HCT116 (cell line): Measurements from ENCODE around the gene NUDT16. TPM values are rescaled to one million over a fixed set of nuclear protein-coding genes. Genes with fewer than 3 reads are reported as not detected.

Experiments used
- ATAC-seq: fragments of 200-7000 bp; cut with Tn5 transposase; 2 replicates; pipeline ENCODE4 v1.9.1; 2020; ENCODE audit warnings: mild to moderate bottlenecking, moderate library complexity
- BruUV-seq: library from RNA; stranded (reverse); fragments of 400-500 nt; replicated peaks from 2 replicates; lab custom pipeline; 2021; lab: Mats Ljungman, UMichigan
- CTCF ChIA-PET: fragments of 300-600 bp; sonication (Branson Sonifier 250); formaldehyde crosslinking; loops from one replicate; lab custom pipeline; 2021; ENCODE audit warnings: antibody characterized with exemption; lab: Charles Lee
- POLR2A ChIA-PET: fragments of 300-600, 350-600 bp; sonication (Branson Sonifier 250); formaldehyde crosslinking; loops from one replicate; lab custom pipeline; 2021; ENCODE audit warnings: antibody characterized with exemption; lab: Charles Lee
- RAD21 ChIA-PET, 2 experiments: fragments of 300-600 bp; sonication (Branson Sonifier 250); formaldehyde crosslinking; loops; one replicate each; lab custom pipeline; 2023; ENCODE audit warnings: low total read pairs in 2 of 2; ENCODE audit not compliant: uncharacterized antibody in 2 of 2, unreplicated experiment in 2 of 2, low non-redundant PET in 1 of 2; lab: Charles Lee
- DNase-seq: peaks from one replicate; pipeline ENCODE4 v3.0.0-alpha.2; 2010; ENCODE audit warnings: low read depth, low spot score
- H2AFZ ChIP-seq: fragments of 200-600 bp; shearing (Covaris generic), sonication (generic); 2 replicates; pipeline ENCODE4 v1.6.1; 2017; ENCODE audit warnings: low read depth, mixed run types, mixed read lengths, antibody characterized with exemption, low read length; ENCODE audit not compliant: poor library complexity, severe bottlenecking
- H3K27ac ChIP-seq: 2 replicates; pipeline ENCODE4 v1.5.1; 2012; ENCODE audit warnings: low read depth, low read length
- H3K27me3 ChIP-seq: fragments of 200-600 bp; sonication (generic); 2 replicates; pipeline ENCODE4 v1.6.1; 2016; ENCODE audit warnings: mixed run types, low read length, mixed read lengths; ENCODE audit not compliant: insufficient read depth
- H3K36me3 ChIP-seq, 2 experiments: fragments of 200-500 bp in 1 of 2; fragments of 200-600 bp in 1 of 2; sonication (Bioruptor generic) in 1 of 2; sonication (generic) in 1 of 2; 2 replicates each; pipeline versions ENCODE4 v1.5.1 to v1.6.1; 2014 to 2016; ENCODE audit warnings: low read length in 2 of 2, inconsistent platforms in 1 of 2, mixed read lengths in 1 of 2, mixed run types in 1 of 2; ENCODE audit not compliant: insufficient read depth in 2 of 2, control insufficient read depth in 1 of 2
- H3K4me1 ChIP-seq, 2 experiments: fragments of 200-600 bp in 1 of 2; sonication (generic) in 1 of 2; 2 replicates each; pipeline versions ENCODE4 v1.5.1 to v1.6.1; 2012 to 2017; ENCODE audit warnings: low read length in 2 of 2, inconsistent platforms in 1 of 2, mild to moderate bottlenecking in 1 of 2, mixed read lengths in 1 of 2, mixed run types in 1 of 2, moderate library complexity in 1 of 2; ENCODE audit not compliant: insufficient read depth in 2 of 2, control insufficient read depth in 1 of 2
- H3K4me2 ChIP-seq: fragments of 200-600 bp; sonication (generic); 2 replicates; pipeline ENCODE4 v1.6.1; 2017; ENCODE audit warnings: mixed run types, low read length, mixed read lengths
- H3K4me3 ChIP-seq, 2 experiments: fragments of 200-600 bp in 1 of 2; sonication (generic) in 1 of 2; replicated peaks in 1 of 2; 2 replicates each; pipeline ENCODE4 v1.5.1; 2011 to 2016; ENCODE audit warnings: low read length in 2 of 2, control low read depth in 1 of 2, low read depth in 1 of 2, mild to moderate bottlenecking in 1 of 2, mixed read lengths in 1 of 2, mixed run types in 1 of 2
- H3K79me2 ChIP-seq: fragments of 200-600 bp; sonication (generic); 2 replicates; pipeline ENCODE4 v1.6.1; 2017; ENCODE audit warnings: mild to moderate bottlenecking, mixed run types, low read length, moderate library complexity, mixed read lengths; ENCODE audit not compliant: insufficient read depth
- H3K9ac ChIP-seq: fragments of 200-600 bp; sonication (generic); 2 replicates; pipeline ENCODE4 v1.6.1; 2016; ENCODE audit warnings: low read length, mixed read lengths
- H3K9me2 ChIP-seq: fragments of 200-600 bp; sonication (generic), shearing (Covaris generic); 2 replicates; pipeline ENCODE4 v1.6.1; 2017; ENCODE audit warnings: mixed run types, mild to moderate bottlenecking, moderate library complexity; ENCODE audit not compliant: insufficient read depth
- H3K9me3 ChIP-seq, 2 experiments: fragments of 200-500 bp in 1 of 2; fragments of 200-600 bp in 1 of 2; sonication (Bioruptor generic) in 1 of 2; sonication (generic) in 1 of 2; 2 replicates each; pipeline ENCODE4 v1.6.1; 2014 to 2017; ENCODE audit warnings: low read length in 2 of 2, mixed read lengths in 2 of 2, inconsistent platforms in 1 of 2, low read depth in 1 of 2, mild to moderate bottlenecking in 1 of 2, mixed run types in 1 of 2, moderate library complexity in 1 of 2; ENCODE audit not compliant: control insufficient read depth in 1 of 2, insufficient read depth in 1 of 2
- H4K20me1 ChIP-seq: fragments of 200-600 bp; sonication (generic), shearing (Covaris generic); 2 replicates; pipeline ENCODE4 v1.6.1; 2017; ENCODE audit warnings: mixed run types, mild to moderate bottlenecking, moderate library complexity; ENCODE audit not compliant: insufficient read depth
- CBX3 ChIP-seq: IDR thresholded peaks from 2 replicates; pipeline ENCODE4 v1.6.1; 2012; ENCODE audit warnings: low read depth
- CEBPB ChIP-seq: IDR thresholded peaks from 2 replicates; pipeline ENCODE4 v1.6.1; 2012; ENCODE audit warnings: low read depth
- EGR1 ChIP-seq: IDR thresholded peaks from 2 replicates; pipeline ENCODE4 v1.6.1; 2012; ENCODE audit warnings: low read depth
- EZH2 ChIP-seq: fragments of 200-600 bp; sonication (generic); IDR thresholded peaks from 2 replicates; pipeline ENCODE4 v1.6.1; 2017; ENCODE audit warnings: antibody characterized with exemption, mixed run types
- FOSL1 ChIP-seq: IDR thresholded peaks from 2 replicates; pipeline ENCODE4 v1.6.1; 2012; ENCODE audit warnings: low read depth
- JUND ChIP-seq: IDR thresholded peaks from 2 replicates; pipeline ENCODE4 v1.6.1; 2012
- POLR2A ChIP-seq: IDR thresholded peaks from 2 replicates; pipeline ENCODE4 v1.7.0; 2011; ENCODE audit warnings: borderline replicate concordance; ENCODE audit not compliant: insufficient read depth, insufficient read length; ENCODE audit errors: extremely low read depth
- POLR2AphosphoS5 ChIP-seq: IDR thresholded peaks from 2 replicates; pipeline ENCODE4 v1.6.1; 2011; ENCODE audit warnings: mild to moderate bottlenecking, low read depth, low read length, moderate library complexity
- RAD21 ChIP-seq: IDR thresholded peaks from 2 replicates; pipeline ENCODE4 v1.6.1; 2012; ENCODE audit warnings: low read depth, mild to moderate bottlenecking
- SIN3A ChIP-seq: IDR thresholded peaks from 2 replicates; pipeline ENCODE4 v1.6.1; 2012; ENCODE audit warnings: low read depth
- SRF ChIP-seq: IDR thresholded peaks from 2 replicates; pipeline ENCODE4 v1.6.1; 2012; ENCODE audit warnings: low read depth
- YY1 ChIP-seq: IDR thresholded peaks from 2 replicates; pipeline ENCODE4 v1.6.1; 2011; ENCODE audit warnings: low read length, low read depth, moderate library complexity, mild to moderate bottlenecking; ENCODE audit not compliant: insufficient replicate concordance; ENCODE audit errors: extremely low read depth
- ZNF274 ChIP-seq: fragments of 200-500 bp; sonication (Bioruptor generic); IDR thresholded peaks from 2 replicates; pipeline ENCODE4 v1.6.1; 2014; ENCODE audit warnings: mild to moderate bottlenecking, low read depth, low read length, inconsistent platforms
- intact Hi-C: fragments of 100-400 bp; cut with micrococcal nuclease; formaldehyde crosslinking; loops from 2 replicates; pipeline ENCODE4 v1.10.0; 2022
- total RNA-seq: library from RNA; stranded (reverse); gene quantifications from one replicate; pipeline ENCODE4 v1.2.1, GENCODE V29; 2021; ENCODE audit not compliant: unreplicated experiment
- TF ChIP-seq, protein P1 (sequence below), 3 experiments: fragments of 200-600 bp in 1 of 3; sonication (generic) in 1 of 3; IDR thresholded peaks in 2 of 3; conservative IDR thresholded peaks in 1 of 3; 2 replicates each; pipeline ENCODE4 v1.5.1; 2012 to 2017; ENCODE audit warnings: low read depth in 2 of 3, low read length in 2 of 3, antibody characterized with exemption in 1 of 3, borderline replicate concordance in 1 of 3, control low read depth in 1 of 3, mild to moderate bottlenecking in 1 of 3, mixed read lengths in 1 of 3, mixed run types in 1 of 3, moderate library complexity in 1 of 3; ENCODE audit not compliant: insufficient read depth in 1 of 3
- TF ChIP-seq, protein P2 (sequence below): IDR thresholded peaks from 2 replicates; pipeline ENCODE4 v1.6.1; 2011; ENCODE audit warnings: mild to moderate bottlenecking, low read length, moderate library complexity; ENCODE audit not compliant: insufficient replicate concordance; ENCODE audit errors: extremely low read depth

The NUDT16 gene
- total RNA-seq, 1 experiment from 2014 or later = 9.7 TPM

DNA sequence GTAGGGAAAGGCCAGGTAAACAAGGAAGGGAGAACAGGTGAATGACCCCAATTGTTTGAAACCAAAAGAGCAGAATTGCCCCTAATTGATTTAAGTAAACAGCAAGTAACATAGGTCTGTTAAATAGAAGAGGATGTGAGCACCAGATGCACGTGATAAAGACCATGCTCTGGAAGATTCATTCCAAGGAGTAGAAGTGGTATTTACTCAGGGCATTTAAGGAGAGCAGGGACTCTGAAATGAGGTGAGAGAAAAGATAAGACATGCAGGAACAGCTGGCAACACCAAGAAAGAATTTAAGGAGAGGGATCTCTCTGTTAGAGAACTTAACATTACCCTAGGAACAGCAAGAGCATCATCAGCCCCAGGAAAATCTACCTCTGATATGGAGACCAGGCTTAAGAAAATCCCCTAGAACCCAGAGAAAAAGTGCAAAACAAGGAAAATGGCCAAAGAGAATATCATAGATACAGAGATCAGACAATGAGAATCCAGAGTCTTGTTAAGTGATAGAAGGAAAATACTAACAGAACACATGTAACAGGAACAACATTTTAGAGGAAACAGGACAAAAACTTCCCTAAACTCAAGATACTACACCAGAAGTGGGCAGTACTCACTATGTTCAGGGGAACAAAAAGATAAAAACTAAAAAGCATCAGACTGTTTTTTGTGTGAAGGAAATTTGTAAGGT is 6.4 kb downstream of the NUDT16 start:
- no TSS peak for BruUV-seq
- H3K9ac ChIP-seq = no peak overlapping the region
- H3K9me3 ChIP-seq = no peaks in the 10 kb centered on the region
- no peaks in the 10 kb centered on the region for H3K4me1 ChIP-seq
- no peak overlapping the region for H3K4me3 ChIP-seq
- no peaks in the 10 kb centered on the region for H3K79me2 ChIP-seq
- no peak overlapping the region for H3K27ac ChIP-seq
- H3K9me2 ChIP-seq = no peaks in the 10 kb centered on the region
- POLR2A ChIA-PET = no interaction called here
- H3K4me2 ChIP-seq = no peak overlapping the region
- H4K20me1 ChIP-seq = no peaks in the 10 kb centered on the region
- ATAC-seq = no peak
- intact Hi-C loops = no loop called here
- RAD21 ChIA-PET = no interaction called here
- DNase-seq = no peak
- CTCF ChIA-PET = no interaction called here
- H2AFZ ChIP-seq = no peak overlapping the region
- no peaks in the 10 kb centered on the region for H3K36me3 ChIP-seq
- H3K27me3 ChIP-seq = no peaks in the 10 kb centered on the region
- no peak for TF ChIP-seq POLR2A
- TF ChIP-seq, all 23 proteins: peak for 0

DNA sequence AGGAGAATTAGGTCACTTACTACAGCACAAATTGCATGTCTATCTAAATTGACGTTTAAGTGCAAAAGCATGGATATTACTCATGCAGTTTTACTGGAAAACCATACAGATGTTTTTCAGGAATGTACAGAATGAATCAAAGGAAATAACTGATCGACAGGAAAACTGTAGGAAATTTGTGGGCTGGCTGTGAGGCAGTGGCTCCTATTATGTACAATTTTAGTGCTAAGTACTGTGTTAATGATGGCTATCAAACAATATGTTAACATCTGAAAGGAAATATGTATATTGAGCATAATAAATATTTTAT is 6.9 kb downstream of the NUDT16 start:
- CTCF ChIA-PET = no interaction called here
- TF ChIP-seq FOSL1 (no peak), YY1 (no peak), CEBPB (no peak), POLR2A (no peak), ZNF274 (no peak), POLR2AphosphoS5 (no peak), SRF (no peak), CBX3 (no peak), RAD21 (no peak), SIN3A (no peak), EZH2 (no peak), JUND (no peak), EGR1 (no peak)
- TF ChIP-seq, protein P1, sequence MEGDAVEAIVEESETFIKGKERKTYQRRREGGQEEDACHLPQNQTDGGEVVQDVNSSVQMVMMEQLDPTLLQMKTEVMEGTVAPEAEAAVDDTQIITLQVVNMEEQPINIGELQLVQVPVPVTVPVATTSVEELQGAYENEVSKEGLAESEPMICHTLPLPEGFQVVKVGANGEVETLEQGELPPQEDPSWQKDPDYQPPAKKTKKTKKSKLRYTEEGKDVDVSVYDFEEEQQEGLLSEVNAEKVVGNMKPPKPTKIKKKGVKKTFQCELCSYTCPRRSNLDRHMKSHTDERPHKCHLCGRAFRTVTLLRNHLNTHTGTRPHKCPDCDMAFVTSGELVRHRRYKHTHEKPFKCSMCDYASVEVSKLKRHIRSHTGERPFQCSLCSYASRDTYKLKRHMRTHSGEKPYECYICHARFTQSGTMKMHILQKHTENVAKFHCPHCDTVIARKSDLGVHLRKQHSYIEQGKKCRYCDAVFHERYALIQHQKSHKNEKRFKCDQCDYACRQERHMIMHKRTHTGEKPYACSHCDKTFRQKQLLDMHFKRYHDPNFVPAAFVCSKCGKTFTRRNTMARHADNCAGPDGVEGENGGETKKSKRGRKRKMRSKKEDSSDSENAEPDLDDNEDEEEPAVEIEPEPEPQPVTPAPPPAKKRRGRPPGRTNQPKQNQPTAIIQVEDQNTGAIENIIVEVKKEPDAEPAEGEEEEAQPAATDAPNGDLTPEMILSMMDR (IDR thresholded peaks at IDR 0.05 in 2 of 3, conservative IDR thresholded peaks at IDR 0.05 in 1 of 3; ENCODE audit: borderline replicate concordance in 1 of 3, insufficient read depth in 1 of 3, low read depth in 2 of 3, low read length in 2 of 3) = no peak
- TF ChIP-seq, protein P2, sequence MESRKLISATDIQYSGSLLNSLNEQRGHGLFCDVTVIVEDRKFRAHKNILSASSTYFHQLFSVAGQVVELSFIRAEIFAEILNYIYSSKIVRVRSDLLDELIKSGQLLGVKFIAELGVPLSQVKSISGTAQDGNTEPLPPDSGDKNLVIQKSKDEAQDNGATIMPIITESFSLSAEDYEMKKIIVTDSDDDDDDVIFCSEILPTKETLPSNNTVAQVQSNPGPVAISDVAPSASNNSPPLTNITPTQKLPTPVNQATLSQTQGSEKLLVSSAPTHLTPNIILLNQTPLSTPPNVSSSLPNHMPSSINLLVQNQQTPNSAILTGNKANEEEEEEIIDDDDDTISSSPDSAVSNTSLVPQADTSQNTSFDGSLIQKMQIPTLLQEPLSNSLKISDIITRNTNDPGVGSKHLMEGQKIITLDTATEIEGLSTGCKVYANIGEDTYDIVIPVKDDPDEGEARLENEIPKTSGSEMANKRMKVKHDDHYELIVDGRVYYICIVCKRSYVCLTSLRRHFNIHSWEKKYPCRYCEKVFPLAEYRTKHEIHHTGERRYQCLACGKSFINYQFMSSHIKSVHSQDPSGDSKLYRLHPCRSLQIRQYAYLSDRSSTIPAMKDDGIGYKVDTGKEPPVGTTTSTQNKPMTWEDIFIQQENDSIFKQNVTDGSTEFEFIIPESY = no peak

More for the DNA sequence above, 6.9 kb downstream of the NUDT16 start:
- Histone ChIP-seq H3K9ac (no peak overlapping the region), H2AFZ (no peak overlapping the region), H3K27me3 (no peaks in the 10 kb centered on the region), H3K36me3 (no peaks in the 10 kb centered on the region), H4K20me1 (no peaks in the 10 kb centered on the region), H3K4me3 (no peak overlapping the region), H3K27ac (no peak overlapping the region), H3K4me1 (no peaks in the 10 kb centered on the region), H3K4me2 (no peak overlapping the region), H3K79me2 (no peaks in the 10 kb centered on the region), H3K9me2 (no peaks in the 10 kb centered on the region), H3K9me3 (no peaks in the 10 kb centered on the region)
- BruUV-seq = no TSS peak
- intact Hi-C loops = no loop called here
- POLR2A ChIA-PET = no interaction called here
- DNase-seq (no peak), ATAC-seq (no peak)
- RAD21 ChIA-PET = no interaction called here
